NCI-H2171 (cell line): ENCODE results near the gene TIMM13.
A peak's percentile ranks its signal among the peaks of the same experiment; 100 is the strongest.

Source experiments
- DNase-seq: peaks from one replicate; lab custom pipeline; 2025; lab: John Stamatoyannopoulos, UW

Gene TIMM13

DNA sequence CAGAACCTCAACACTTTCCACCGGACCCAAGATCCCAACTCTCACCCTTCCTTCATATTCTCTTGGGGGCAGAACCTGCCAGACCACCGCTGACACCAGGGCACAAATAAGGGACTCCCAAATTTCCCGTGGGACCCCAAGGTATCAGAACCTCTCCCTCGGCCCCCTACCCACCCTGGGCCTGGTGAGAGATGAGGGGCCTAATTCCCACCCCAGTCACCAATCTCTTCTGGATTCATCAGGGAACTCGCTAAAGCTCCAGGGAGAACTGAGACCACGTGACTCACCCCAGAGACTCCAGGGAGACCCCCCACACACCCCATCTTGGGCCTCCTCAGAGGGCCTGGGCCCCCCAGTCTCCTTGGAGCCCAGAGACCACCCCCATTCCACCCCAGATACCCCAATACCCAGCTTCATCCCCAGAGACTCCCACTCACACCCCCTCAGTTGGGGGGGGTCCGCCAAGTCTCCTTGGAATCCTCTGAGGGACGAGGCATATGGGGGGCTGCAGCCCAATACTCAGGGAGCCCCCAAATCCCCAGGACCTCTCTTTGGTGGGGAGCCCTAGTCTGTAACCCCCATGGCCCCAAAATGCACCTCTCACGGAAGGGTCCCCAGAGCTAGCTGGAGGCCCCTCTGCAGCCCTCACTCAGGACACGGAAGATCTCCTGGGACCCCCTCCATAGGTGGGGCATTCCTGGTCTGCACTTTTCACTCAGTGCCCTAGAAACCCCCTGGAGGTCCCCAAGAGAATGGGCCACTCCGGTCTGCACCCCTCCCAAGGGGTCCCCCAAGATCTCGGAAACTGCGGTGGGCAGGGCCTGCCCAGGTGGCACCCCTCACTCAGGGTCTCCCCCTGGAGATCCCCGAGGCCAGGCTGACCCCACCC lies 27.8 kb upstream of the TIMM13 start:
- no peak for DNase-seq

DNA sequence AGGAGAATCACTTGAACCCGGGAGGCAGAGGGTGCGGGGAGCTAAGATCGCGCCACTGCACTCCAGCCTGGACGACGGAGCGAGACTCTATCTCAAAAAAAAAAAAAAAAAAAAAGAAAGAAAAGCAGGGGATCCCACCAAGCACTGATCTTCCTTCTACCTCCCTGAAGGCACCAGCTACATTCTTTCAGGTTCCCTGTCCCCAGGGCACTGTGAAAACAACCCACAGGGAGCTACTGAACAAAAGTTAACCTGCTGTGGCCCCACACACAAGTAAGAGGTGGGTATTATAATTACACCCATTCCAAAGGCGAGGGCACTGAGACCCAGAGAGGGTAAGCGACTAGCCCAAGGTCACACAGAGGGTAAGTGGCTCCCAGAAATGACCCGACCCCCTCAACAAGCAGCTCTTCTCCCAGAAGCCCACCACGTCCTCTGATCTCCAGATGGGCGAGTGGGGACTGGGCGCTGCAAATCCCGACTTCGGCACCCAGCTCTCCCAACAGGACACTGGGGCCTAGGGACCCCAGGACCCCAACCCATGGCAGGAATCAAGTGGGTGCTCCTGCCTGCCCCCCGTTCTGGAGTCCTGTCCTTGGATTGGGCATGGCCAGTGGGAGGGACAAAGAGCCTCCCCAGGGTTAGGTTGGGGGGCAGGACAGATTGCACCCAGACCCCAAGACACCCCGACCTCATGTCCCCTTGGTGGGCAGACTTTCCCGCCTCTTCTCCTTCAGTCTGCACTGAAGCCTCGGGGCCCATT lies 27.0 kb upstream of the TIMM13 start:
- DNase-seq: no peak

DNA sequence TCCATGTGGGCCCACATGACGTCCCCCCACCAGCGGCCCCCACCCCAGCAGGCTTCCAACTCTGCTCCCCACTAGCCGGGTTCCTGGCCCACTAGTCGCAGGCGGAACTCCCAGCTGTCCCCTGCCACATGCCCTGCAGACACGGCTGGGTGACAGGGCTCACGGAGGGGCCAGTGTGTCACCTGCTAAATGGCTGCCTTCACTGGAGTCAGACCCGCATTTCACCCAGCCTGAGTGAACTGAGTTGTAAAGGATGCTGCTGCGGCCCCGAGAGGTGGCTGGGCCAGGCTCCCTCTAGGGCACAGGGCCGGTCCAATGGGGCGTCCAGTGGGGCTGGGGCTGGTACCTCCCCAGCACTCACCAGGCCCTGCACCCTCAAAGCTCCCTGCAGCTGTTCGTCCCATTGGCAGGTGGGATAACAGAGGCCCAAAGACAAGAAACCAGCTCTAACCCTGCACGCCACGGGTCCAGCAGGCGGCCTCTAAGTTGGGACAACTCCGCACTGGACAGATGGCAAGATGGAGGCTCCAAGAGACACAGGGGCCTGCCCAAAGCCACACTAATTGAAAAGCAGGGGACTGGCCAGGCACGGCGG lies 26.1 kb upstream of the TIMM13 start:
- DNase-seq: no peak

DNA sequence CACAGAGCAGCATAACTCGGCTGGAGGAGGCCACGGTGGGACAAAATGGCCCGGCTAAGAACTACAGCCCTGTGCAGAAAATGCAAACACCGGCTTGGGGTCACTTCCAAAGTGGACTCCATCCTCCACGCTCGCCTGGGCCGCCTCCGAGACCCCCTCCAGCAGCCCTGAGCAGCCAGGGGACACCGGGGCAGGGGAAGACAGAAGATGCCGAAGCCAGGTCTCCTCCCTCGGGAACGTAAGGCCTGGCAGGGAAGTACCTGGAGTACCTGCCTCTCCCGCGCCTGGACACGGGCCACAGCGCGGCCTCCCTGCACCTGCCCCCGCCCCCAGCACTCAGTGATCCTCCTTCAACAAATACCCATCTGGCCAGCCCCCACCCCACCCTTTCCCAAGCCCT lies 24.4 kb upstream of the TIMM13 start:
- DNase-seq: no peak

DNA sequence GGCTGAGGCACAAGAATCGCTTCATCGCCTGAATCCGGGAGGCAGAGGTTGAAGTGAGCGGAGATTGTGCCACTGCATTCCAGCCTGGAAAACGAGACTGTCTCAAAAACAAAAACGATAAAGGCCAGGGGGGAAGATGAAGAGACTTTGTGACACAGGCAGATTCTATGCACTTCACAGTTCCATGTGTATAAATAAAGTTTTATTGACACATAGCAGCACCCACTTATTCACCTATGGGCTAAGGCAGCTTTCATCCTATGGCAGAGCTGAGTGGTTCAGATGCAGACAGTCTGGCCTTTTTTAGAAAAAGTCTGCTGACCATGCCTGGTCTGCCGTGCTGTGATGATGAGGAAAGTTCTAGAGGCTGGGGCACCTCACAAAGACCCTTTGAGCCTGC lies 23.8 kb upstream of the TIMM13 start:
- DNase-seq: no peak

DNA sequence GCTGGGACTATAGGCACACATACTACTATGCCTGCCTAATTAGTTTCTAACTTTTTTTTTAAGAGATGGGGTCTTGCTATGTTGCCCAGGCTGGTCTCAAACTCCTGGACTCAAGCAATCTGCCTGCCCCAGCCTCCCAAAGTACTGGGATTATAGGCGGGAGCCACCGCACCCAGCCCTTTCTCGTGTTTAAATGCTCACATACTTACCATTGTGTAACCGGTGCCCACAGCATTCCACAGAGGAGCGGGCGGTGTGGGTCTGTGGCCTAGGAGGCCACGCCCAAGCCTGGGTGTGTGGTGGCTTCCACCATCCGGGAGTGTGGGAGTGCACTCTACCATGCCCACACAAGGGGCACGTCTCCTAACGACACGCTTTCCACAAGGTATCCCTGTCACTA lies 21.6 kb upstream of the TIMM13 start:
- no peak for DNase-seq

DNA sequence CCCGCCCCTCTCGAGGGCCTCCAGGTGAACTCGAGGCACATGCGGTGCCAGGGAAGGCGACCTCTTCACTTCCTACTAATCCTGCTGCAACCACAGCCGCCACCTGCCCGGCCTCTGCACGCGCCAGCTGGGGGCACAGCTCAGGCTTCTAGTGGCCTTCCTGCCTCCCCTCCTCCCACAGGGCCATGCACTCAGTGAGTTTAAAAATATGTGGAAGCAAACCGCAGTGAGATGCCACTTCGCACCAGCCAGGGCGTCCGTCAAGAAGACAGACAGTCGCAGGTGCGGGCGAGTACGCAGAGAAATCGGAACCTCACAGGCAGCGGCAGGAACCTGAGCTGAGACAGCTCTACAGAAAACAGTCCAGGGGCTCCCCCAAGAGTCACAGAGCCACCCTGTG lies 19.0 kb upstream of the TIMM13 start:
- DNase-seq: peak; percentile 22

DNA sequence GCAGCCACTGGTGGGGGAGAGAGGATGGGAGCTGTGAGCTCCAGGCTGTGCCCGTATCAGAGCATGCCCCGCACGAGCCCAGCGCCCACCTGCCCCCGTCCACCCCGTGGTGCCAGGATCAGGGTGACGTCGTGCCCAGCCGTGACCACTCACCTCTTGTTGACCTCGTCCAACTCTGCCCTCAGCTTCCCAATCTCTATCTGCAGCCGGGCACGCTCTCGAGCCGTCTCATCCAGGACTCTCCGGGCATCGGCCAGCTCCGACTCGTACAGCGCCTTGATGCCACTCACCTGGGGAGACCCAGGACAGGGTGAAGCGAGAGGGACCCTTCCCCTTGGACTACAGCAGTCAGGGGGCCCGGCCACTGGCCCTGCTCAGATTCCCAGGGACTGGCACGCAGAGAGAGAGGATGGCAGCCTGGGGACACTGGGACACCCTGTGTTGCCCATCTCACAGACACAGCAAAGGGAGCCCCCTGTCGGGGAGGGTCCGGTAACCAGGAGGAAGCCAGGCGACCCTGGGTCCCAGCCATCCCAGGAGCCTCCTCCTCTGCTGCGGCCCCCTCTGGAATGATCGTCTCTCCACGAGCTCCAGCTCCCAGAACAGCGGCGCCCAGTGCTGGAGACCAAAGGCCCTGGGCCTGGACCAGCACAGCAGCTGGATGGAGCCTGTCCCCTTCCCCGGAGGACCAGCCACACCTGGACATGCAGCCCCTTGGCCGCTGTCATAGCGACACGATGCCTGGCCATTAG lies 17.0 kb upstream of the TIMM13 start:
- no peak for DNase-seq

DNA sequence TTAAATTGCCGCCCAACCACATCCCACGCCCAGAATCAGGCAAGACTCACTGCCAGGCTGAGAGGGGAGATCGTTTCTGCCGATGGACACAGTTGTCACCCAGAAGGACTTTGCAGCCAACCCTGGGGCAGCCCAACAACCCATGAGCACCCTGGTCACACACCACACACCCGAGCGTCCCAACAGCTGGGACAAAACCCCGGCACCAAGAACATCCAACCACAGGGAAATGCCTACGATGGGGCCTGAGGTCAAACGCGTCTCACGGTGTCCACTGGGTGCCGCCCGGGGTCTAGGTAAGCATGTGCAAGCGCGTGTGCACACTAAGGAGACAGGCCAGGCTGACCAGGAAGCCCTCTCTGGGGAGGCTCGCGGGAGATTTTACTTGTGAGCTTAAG lies 16.4 kb upstream of the TIMM13 start:
- DNase-seq: no peak

DNA sequence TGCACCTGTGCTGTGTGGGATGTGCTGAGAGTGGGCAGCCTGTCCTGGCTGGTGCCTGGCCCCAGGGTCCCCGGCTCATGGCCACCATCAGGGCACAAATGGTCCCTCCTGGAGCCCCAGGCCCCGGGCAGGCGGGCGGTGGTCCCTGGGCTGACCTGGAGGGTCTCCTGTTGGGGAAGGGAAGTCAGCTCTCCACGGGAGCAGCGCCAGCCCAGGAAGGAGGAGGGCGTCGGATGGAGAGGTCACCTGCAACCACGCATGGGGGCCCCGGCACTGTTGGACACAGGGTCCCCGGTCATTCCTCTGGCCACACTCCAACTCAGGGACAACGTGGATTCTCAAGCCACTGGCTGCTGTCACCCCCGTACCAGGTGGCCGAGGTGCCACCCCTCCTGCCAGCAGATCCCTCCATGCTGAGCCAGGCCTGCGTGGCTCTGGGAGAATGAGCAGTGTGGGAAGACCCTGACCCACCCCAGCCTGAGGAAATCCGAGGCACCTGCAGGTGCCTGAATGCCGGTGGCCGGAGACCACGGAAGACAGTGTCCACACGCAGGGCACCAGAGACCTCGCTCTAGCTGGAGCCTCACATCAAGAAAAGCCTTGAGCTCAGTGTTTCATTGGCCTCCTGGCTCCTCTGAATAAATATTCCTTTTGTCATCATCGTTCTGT lies 15.9 kb upstream of the TIMM13 start:
- DNase-seq: no peak

DNA sequence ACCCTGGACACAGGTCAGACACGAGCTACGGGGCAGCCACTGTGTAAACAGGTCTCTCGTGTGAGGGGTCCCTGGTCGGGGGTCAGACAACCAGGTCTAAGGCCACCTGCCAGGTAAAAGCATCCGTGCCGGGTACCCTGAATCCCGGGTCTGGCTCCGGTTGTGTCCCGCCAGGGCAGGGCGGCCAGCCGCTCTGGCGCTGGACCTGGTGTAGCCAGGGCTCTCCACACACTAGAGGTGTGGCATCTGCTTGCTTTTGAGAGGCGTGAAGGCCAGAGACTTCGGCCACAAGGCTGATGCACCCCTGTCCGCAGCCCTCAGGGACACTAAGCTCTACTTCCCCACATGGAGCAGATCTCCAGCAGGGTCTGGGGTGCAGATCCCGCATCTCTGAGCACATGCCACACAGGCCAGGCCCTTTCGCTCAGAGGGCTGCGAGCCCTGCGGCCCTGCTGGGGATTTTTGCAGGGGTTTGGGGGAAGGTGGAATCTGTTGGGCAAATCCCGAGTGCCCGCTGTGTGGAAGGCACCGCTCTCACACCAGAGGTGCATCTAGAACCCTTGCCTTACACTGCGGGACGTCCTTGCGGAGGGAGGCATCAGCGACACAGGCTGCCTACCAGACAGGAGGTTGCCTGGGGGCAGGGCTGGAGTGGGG lies 13.8 kb upstream of the TIMM13 start:
- no peak for DNase-seq

DNA sequence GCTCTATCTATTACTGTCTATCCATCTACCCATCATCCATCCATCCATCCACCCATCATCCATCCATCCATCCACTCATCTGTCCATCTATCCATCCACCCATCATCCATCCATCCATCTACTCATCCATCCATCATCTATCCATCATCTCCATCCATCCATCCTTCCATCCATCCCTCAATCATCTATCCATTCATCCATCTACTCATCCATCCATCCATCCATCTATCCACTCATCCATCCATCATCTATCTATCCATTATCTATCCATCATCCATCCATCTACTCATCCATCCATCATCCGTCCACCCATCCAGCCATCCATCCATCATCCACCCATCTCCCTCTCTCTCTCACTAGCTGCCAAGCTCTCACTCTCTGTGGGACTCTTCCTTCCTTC lies 13.1 kb upstream of the TIMM13 start:
- DNase-seq: no peak

DNA sequence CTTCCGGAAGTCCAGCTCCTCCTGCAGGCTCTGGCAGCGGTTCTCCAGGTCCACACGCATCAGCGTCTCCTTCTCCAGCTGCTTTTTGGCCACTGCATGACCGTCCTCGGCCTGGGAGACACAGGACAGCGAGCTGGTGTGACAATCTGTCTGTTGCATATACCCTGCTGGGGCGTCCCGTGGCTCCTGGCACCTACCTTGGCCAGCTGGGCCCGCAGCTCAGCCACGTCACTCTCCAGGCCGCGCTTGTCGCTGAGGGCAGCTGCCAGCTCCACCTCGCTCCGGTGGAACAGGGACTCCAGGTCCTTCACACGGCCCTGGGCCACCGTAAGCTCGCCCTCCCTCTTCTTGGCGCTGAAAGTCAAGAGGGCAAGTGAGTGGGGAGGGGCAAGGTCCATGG lies 10.8 kb upstream of the TIMM13 start:
- DNase-seq: no peak

DNA sequence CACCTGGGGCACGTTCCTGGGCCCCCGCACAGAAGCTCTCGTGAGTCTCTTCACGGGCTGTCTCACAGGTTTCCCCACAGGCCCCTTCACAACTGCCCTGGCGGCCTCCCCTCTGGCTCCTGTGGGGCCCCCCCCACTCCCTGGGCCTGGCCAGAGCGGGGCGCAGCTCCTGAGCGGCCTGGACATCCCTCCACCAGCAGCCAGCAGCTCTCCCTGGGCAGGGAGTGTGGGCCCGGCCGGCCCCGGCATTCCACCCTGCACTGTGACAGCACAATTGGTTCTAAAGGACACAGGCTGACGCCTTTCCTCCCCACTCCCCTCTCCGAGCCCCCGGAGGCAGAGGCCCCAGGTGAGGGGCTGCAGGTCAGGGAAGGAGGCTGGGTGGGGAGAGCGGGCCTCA lies 9.5 kb upstream of the TIMM13 start:
- no peak for DNase-seq

DNA sequence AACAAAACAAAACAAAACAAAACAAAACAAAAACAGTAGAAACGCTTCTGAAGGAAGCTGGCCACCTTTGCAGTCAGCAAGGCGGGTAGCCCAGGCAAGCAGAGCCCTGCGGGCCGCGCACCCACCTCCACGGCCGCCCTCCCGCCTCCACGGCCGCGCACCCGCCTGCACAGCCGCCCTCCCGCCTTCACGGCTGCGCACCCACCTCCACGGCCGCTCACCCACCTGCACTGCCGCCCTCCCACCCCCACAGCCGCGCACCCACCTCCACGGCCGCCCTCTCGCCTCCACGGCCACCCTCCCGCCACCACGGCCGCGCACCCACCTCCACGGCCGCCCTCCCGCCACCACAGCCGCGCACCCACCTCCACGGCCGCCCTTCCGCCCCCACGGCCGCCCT lies 9.0 kb upstream of the TIMM13 start:
- no peak for DNase-seq

DNA sequence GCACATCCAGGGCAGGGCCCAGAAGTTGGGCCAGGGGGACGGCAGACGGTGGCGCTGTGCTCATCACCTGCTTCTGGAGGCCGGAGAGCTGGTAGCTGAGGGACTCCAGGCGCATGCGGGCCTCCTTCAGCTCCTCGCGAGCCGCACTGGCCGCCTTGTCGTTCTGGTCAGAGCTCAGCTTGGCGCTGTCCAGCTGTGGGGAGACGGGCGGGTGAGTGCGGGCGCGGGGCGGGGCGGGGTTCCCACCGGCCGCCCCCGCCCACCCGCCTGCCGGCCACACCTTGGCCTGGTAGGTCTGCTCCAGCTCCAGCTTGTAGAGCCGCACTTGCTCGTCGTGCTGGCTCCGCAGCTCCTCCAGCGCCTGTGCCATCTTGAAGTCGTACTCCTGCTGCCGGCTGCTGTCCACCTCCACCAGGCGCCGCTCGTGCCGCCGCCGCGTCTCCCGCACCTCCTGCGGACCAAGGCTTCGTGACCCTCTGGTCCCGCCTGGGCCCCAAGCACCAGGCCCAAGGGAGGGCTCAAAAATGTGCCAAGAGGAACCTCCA lies 7.4 kb upstream of the TIMM13 start:
- DNase-seq: no peak

DNA sequence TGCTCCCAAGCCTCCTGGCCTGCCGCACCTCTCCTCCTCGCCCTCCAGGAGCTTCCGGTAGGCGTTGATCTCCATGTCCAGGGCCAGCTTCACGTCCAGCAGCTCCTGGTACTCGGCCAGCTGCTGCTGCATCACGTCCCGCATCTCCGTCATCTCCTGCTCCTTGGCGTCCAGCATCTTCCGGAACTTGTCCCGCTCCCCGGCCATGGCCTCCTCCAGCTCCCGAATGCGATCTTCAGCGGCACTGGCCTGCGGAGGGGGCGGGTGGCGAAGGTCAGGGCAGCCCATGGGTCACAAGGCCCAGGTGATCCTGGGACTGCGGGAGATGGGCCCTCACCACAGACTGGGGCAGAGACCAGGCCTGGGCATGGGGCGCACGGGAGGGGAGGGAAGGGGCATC lies 6.9 kb upstream of the TIMM13 start:
- no peak for DNase-seq

DNA sequence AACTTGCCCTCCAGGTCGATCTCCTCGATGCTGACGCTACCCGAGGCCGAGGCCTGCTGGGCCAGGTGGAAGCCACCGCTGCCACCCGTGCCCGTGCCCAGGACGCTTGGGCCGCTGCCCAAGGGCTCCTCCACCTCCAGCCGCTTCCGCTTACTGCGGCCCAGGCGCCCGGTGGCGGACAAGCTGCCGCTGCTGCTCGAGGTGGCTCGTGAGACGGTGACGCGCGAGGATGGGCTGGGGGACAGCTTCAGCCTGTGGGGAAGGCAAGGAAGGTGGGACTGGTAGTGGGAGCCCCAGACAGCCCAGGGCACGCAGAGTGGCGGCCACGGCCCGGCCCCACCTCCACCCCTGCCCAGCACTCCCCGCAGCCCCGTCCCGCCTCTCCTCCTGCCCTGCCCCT lies 6.5 kb upstream of the TIMM13 start:
- no peak for DNase-seq

DNA sequence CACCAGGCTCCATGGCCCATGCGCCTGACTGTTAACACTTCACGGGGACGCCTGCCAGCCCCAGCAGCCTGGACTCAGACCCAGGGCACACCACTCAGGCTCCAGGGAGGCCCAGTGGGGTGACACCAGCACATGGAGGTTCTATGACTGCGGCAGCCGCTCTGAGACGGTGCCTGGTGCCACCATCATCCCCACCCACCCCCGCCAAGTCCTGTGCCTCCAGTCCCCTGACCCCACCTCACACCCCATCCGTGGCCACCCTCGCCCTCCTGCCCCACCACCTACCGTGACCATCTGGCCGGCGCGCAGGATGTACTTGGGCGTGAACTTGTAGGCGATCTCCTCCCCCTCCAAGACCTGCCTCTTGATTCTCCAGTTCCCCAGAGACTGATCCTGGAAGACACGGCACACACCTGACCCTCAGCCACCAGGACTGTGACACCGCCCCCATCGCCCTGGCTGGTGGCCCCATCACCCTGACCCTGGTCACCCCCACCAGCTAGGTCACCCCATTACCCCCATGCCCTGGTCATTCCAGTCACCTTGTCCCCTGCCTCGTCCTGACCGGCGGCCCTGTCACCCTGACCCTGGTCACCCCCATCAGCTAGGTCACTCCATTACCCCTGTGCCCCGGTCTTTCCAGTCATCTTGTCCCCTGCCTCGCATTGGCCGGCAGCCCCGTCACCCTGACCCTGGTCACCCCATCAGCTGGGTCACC lies 4.9 kb upstream of the TIMM13 start:
- DNase-seq: no peak

DNA sequence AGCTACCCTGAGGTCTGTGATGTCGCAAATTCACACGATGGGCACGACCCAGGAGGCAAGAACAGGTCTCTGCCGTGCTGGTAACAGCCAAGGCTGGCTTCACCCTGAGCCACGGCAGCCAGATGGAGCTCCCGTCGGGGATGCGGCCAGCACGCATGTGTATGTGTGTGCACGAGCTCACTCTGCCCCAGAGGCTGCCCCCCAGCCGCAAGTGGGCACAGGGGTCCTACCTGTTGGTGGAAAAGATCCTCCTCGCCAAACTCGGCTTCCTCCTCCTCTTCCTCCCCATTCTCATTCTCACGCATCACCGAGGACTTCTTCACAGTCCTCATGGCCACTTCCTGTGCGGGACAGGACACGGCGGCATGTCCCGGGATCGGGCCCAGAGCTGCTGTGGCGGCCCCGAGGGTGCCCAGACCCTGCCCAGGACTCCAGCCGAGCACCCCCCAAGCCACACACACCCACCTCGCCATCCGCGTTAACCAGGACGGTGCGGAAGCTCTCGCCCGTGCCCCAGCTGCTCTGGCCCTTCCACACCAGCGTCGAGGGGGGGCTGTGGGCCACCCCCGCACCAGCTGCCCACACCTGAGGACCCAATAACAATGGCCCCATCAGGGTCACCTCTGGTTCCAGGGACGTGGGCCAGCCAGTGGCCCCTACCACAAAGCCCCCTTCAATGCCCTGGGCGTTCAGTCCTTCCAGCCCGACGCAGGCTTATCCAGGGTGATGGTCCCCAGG lies 4.1 kb upstream of the TIMM13 start:
- DNase-seq: no peak
